Body of pancreas (tissue), 4 donors: ENCODE measurements around the gene SYNGR1.

Experiments
- CTCF ChIP-seq, 7 experiments: fragments of 450-650 bp in 4 of 7; fragments of 200-600 bp in 3 of 7; sonication (generic) in 3 of 7; IDR thresholded peaks; one replicate each; pipeline ENCODE4 v1.5.1; 2016 to 2019; ENCODE audit warnings: antibody characterized with exemption in 7 of 7
- POLR2A ChIP-seq, 3 donors: fragments of 450-650 bp; IDR thresholded peaks; one replicate each; pipeline ENCODE4 v1.6.1; 2016; ENCODE audit warnings: antibody characterized with exemption in 3 of 3, mild to moderate bottlenecking in 2 of 3

DNA sequence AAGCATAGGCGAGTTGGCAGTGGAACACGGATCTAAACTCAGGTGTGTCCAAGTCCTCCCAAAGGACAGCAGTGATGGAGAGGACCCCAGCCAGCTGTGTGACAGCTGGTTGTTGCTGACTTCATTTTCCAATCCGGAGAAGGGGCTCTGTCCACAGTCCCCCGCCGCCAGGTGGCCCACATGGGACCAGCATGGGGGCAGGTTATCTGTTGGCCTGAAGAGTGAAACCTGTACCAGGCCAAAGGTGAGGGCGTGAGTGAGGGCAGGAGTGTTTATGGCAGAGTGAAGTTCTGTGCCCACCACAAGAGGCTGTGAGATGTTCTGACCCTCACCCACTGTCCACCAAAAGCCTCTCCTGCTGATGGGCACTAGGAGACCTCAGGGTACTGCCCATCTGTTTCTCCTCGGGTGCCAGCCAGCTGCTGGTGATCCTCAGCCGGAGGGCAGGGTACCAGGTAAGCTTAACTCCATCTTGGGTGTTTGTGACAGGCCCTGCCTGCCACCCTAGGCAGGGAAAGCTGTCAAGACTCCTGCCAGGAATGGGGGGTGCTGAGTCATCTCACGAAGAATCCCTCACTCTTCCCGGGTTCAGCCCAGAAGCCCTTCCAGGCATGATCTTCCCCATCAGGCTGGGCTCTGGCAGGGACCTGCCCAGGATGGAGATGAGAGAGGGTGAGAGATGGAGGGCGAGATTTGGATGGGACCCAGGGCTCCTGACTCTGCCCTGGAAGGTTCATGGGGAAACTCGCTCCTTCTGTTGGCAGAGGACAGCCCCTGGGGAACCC is 34.2 kb downstream of the SYNGR1 start:
- TF ChIP-seq CTCF (IDR thresholded peaks at IDR 0.05) (no peak), POLR2A (IDR thresholded peaks at IDR 0.05) (no peak)
